Transverse colon (tissue), 4 donors: ENCODE data around the gene CCNB1. TPM values are rescaled to one million over a fixed set of nuclear protein-coding genes. Genes with fewer than 3 reads are reported as not detected.
"Not testable (repeated sequence)": the region's sequence is repeated elsewhere in the genome, so short reads cannot be mapped to it uniquely, and the experiment has no call there.

Experiments used
- DNase-seq: peaks from one replicate; pipeline ENCODE4 v3.0.0-alpha.2; 2019
- H3K27ac ChIP-seq, 4 donors: fragments of 200-600 bp; sonication (generic); 2 replicates each; pipeline ENCODE4 v1.5.1; 2016 to 2018; ENCODE audit warnings: inconsistent platforms in 4 of 4
- H3K27me3 ChIP-seq: fragments of 200-600 bp; sonication (generic); 2 replicates; pipeline ENCODE4 v1.5.1; 2017; ENCODE audit warnings: inconsistent platforms
- H3K36me3 ChIP-seq, 4 donors: fragments of 200-600 bp; sonication (generic); 2 replicates each; pipeline ENCODE4 v1.5.1; 2017 to 2019; ENCODE audit warnings: inconsistent platforms in 4 of 4
- H3K4me1 ChIP-seq, 4 donors: fragments of 200-600 bp; sonication (generic); 2 replicates each; pipeline ENCODE4 v1.5.1; 2017 to 2020; ENCODE audit warnings: inconsistent platforms in 4 of 4
- H3K4me3 ChIP-seq, 4 donors: fragments of 200-600 bp; sonication (generic); 1 replicate in 1 of 4; 2 replicates in 3 of 4; pipeline versions ENCODE4 v1.5.1 to v1.6.1; 2017 to 2019; ENCODE audit warnings: inconsistent platforms in 4 of 4
- H3K9me3 ChIP-seq, 2 donors: fragments of 200-600 bp; sonication (generic); 2 replicates each; pipeline ENCODE4 v1.5.1; 2017 to 2019; ENCODE audit warnings: inconsistent platforms in 2 of 2
- CTCF ChIP-seq, 5 experiments: fragments of 200-600 bp in 3 of 5; fragments of 450-650 bp in 2 of 5; sonication (generic) in 3 of 5; IDR thresholded peaks; 1 replicate in 2 of 5; 2 replicates in 3 of 5; pipeline ENCODE4 v1.5.1; 2016 to 2017; ENCODE audit warnings: antibody characterized with exemption in 5 of 5, inconsistent platforms in 3 of 5, mild to moderate bottlenecking in 2 of 5, moderate library complexity in 1 of 5
- EP300 ChIP-seq: sonication (generic); formaldehyde crosslinking; IDR thresholded peaks from one replicate; pipeline ENCODE4 v1.6.1; 2017; ENCODE audit warnings: antibody characterized with exemption, low read depth
- POLR2A ChIP-seq: fragments of 450-650 bp; IDR thresholded peaks from one replicate; pipeline ENCODE4 v1.6.1; 2016; ENCODE audit warnings: antibody characterized with exemption, mild to moderate bottlenecking, moderate library complexity
- POLR2AphosphoS5 ChIP-seq, 3 donors: sonication (generic); formaldehyde crosslinking; IDR thresholded peaks; one replicate each; pipeline ENCODE4 v1.6.1; 2016; ENCODE audit warnings: antibody characterized with exemption in 3 of 3
- WGBS, 2 donors: methylation state at CpG; one replicate each; pipeline ENCODE4 v1.1.5; 2018; ENCODE audit warnings: low coverage in 1 of 2; 5-methylcytosine and 5-hydroxymethylcytosine counted together
- in situ Hi-C, 4 donors: fragments of 200-750 bp; cut with MboI; loops; one replicate each; pipeline versions ENCODE4 v1.15.0 to v1.15.1; 2017; ENCODE audit warnings: low sequenced_read_pairs in 3 of 4, low pct_ligation_motif_present in 1 of 4, low pct_unique_long_range_greater_than_20kb in 1 of 4
- intact Hi-C: fragments of 100-400 bp; cut with DNase I; formaldehyde crosslinking; loops from one replicate; pipeline ENCODE4 v1.15.1; 2023; ENCODE audit warnings: low total_unique reads
- total RNA-seq, 4 donors: library from RNA; depleted of rRNA; stranded (reverse); fragments of >200 nt; gene quantifications; one replicate each; pipeline ENCODE4 v1.1.0, GENCODE V29; 2016

The CCNB1 gene
- total RNA-seq, 4 donors from 2014 or later: 2.2 to 16.9 (median 6.3) TPM

GRCh38 chr5:69140827-69141226 is 26.1 kb upstream of the CCNB1 start:
- no peaks in the 10 kb centered on the region for H3K36me3 ChIP-seq
- H3K4me3 ChIP-seq: no peak overlapping the region
- TF ChIP-seq EP300: no peak
- no peak for DNase-seq
- no peaks in the 10 kb centered on the region for H3K4me1 ChIP-seq
- H3K27ac ChIP-seq: no peak overlapping the region
- intact Hi-C loops: no loop called here
- no peaks in the 10 kb centered on the region for H3K27me3 ChIP-seq
- H3K9me3 ChIP-seq: peaks cover 8 to 9% of the 10 kb centered on the region in 2 donors
- in situ Hi-C loops: no loop called here
- WGBS, 2 donors: 89 to 90% methylated on average over 1 of the region's 1 CpG

- WGBS, 2 donors: 89 to 96% methylated on average over 6 to 7 of the region's 7 CpGs
- H3K27me3 ChIP-seq, H3K36me3 ChIP-seq, DNase-seq, H3K4me1 ChIP-seq, H3K27ac ChIP-seq, H3K9me3 ChIP-seq, intact Hi-C loops, H3K4me3 ChIP-seq, in situ Hi-C loops: not testable (repeated sequence)
Measured at GRCh38 chr5:69148576-69148975, 18.4 kb upstream of the CCNB1 start.

GRCh38 chr5:69148981-69149675 is 17.8 kb upstream of the CCNB1 start:
- intact Hi-C loops: no loop called here
- H3K27ac ChIP-seq: no peak overlapping the region
- H3K36me3 ChIP-seq: no peaks in the 10 kb centered on the region
- no peak for DNase-seq
- 91% methylated on average over 2 of the region's 2 CpGs; no CpG with 5 or more reads in 1 of the 2 donors for WGBS, 2 donors
- TF ChIP-seq CTCF (IDR thresholded peaks at IDR 0.05) (no peak), POLR2AphosphoS5 (IDR thresholded peaks at IDR 0.05) (no peak), EP300 (no peak), POLR2A (no peak)
- no peaks in the 10 kb centered on the region for H3K4me1 ChIP-seq
- in situ Hi-C loops: no loop called here
- H3K9me3 ChIP-seq: no peaks in the 10 kb centered on the region
- no peaks in the 10 kb centered on the region for H3K27me3 ChIP-seq
- H3K4me3 ChIP-seq: no peak overlapping the region

GRCh38 chr5:69149676-69150010 is 17.3 kb upstream of the CCNB1 start:
- DNase-seq: no peak

GRCh38 chr5:69152731-69153130 is 14.2 kb upstream of the CCNB1 start:
- in situ Hi-C loops: loop anchor here in 1 of 4 donors (25.0 kb wide), 1 partner anchor 185 kb away; the partner anchor contains the start of gene CCDC125
- intact Hi-C loops: no loop called here
- WGBS, 2 donors: 75 to 83% methylated on average over 1 to 3 of the region's 3 CpGs

More at GRCh38 chr5:69149676-69150010, 17.3 kb upstream of the CCNB1 start:
- Histone ChIP-seq H3K36me3 (no peaks in the 10 kb centered on the region), H3K4me3 (no peak overlapping the region), H3K27ac (no peak overlapping the region), H3K27me3 (no peaks in the 10 kb centered on the region), H3K4me1 (no peaks in the 10 kb centered on the region), H3K9me3 (no peaks in the 10 kb centered on the region)
- intact Hi-C loops: no loop called here
- WGBS, 2 donors: 90% methylated on average over 5 of the region's 5 CpGs; no CpG with 5 or more reads in 1 of the 2 donors
- TF ChIP-seq POLR2AphosphoS5 (IDR thresholded peaks at IDR 0.05): no peak
- TF ChIP-seq CTCF (IDR thresholded peaks at IDR 0.05): no peak
- no peak for TF ChIP-seq EP300
- in situ Hi-C loops: loop anchor here in 1 of 4 donors (25.0 kb wide), 1 partner anchor 188 kb away; the partner anchor contains the start of gene CCDC125

More at GRCh38 chr5:69152731-69153130, 14.2 kb upstream of the CCNB1 start:
- TF ChIP-seq CTCF (IDR thresholded peaks at IDR 0.05) (no peak), POLR2A (no peak), POLR2AphosphoS5 (IDR thresholded peaks at IDR 0.05) (no peak)
- no peak overlapping the region for H3K27ac ChIP-seq
- no peak overlapping the region for H3K4me3 ChIP-seq
- H3K27me3 ChIP-seq: no peaks in the 10 kb centered on the region
- H3K36me3 ChIP-seq: no peaks in the 10 kb centered on the region
- H3K4me1 ChIP-seq: no peaks in the 10 kb centered on the region
- H3K9me3 ChIP-seq: no peaks in the 10 kb centered on the region
- no peak for DNase-seq
